Mesenchymal stem cell (in vitro differentiated cells and primary cell): ENCODE measurements around the gene ELK1. TPM values are rescaled to one million over a fixed set of nuclear protein-coding genes. Genes with fewer than 3 reads are reported as not detected.

Experiments
- DNase-seq: peaks from one replicate; pipeline ENCODE4 v3.0.0-alpha.2; 2013
- H2AFZ ChIP-seq: one replicate; pipeline ENCODE4 v1.6.1; 2013; ENCODE audit warnings: low read depth, mild to moderate bottlenecking, control low read depth, inconsistent platforms, low read length, moderate library complexity
- H2AK5ac ChIP-seq: 2 replicates; pipeline ENCODE4 v1.6.1; 2013; ENCODE audit warnings: low read length, moderate library complexity, mild to moderate bottlenecking, inconsistent platforms; ENCODE audit not compliant: severe bottlenecking
- H2BK120ac ChIP-seq: one replicate; pipeline ENCODE4 v1.6.1; 2013; ENCODE audit warnings: low read depth, mild to moderate bottlenecking, inconsistent platforms, low read length, moderate library complexity
- H2BK12ac ChIP-seq, 2 experiments: one replicate each; pipeline ENCODE4 v1.6.1; 2013; ENCODE audit warnings: inconsistent platforms in 2 of 2, low read length in 2 of 2, mild to moderate bottlenecking in 2 of 2, moderate library complexity in 2 of 2, control low read depth in 1 of 2
- H2BK15ac ChIP-seq: one replicate; pipeline ENCODE4 v1.6.1; 2013; ENCODE audit warnings: mild to moderate bottlenecking, low read depth, inconsistent platforms; ENCODE audit not compliant: poor library complexity, severe bottlenecking
- H2BK5ac ChIP-seq: 2 replicates; pipeline ENCODE4 v1.6.1; 2013; ENCODE audit warnings: low read depth, mild to moderate bottlenecking, low read length, control low read depth, inconsistent platforms; ENCODE audit not compliant: poor library complexity, severe bottlenecking
- H3K14ac ChIP-seq, 2 experiments: one replicate each; pipeline ENCODE4 v1.6.1; 2013; ENCODE audit warnings: inconsistent platforms in 2 of 2, low read length in 2 of 2, control low read depth in 1 of 2, mild to moderate bottlenecking in 1 of 2, moderate library complexity in 1 of 2
- H3K18ac ChIP-seq, 2 experiments: one replicate each; pipeline ENCODE4 v1.6.1; 2013; ENCODE audit warnings: inconsistent platforms in 2 of 2, low read length in 2 of 2, control low read depth in 1 of 2, low read depth in 1 of 2, mild to moderate bottlenecking in 1 of 2
- H3K23ac ChIP-seq, 2 experiments: one replicate each; pipeline ENCODE4 v1.6.1; 2013; ENCODE audit warnings: inconsistent platforms in 2 of 2, low read length in 2 of 2, mild to moderate bottlenecking in 2 of 2, moderate library complexity in 2 of 2, control low read depth in 1 of 2
- H3K27ac ChIP-seq: 2 replicates; pipeline ENCODE4 v1.5.1; 2013; ENCODE audit warnings: mild to moderate bottlenecking, moderate library complexity, low read length, control low read depth, inconsistent platforms; ENCODE audit not compliant: poor library complexity, severe bottlenecking
- H3K27me3 ChIP-seq, 2 experiments: 2 replicates each; pipeline versions ENCODE4 v1.6.1 to v1.7.0; 2013; ENCODE audit warnings: low read length in 2 of 2, mild to moderate bottlenecking in 2 of 2, moderate library complexity in 2 of 2, control low read depth in 1 of 2, inconsistent platforms in 1 of 2; ENCODE audit not compliant: control insufficient read depth in 1 of 2, insufficient read depth in 1 of 2
- H3K36me3 ChIP-seq, 2 experiments: 2 replicates each; pipeline versions ENCODE4 v1.6.1 to v1.7.0; 2013; ENCODE audit warnings: low read length in 2 of 2, control low read depth in 1 of 2, inconsistent platforms in 1 of 2, low read depth in 1 of 2, mild to moderate bottlenecking in 1 of 2; ENCODE audit not compliant: insufficient read depth in 2 of 2, control insufficient read depth in 1 of 2
- H3K4ac ChIP-seq, 2 experiments: one replicate each; pipeline ENCODE4 v1.6.1; 2013; ENCODE audit warnings: inconsistent platforms in 2 of 2, low read length in 2 of 2, mild to moderate bottlenecking in 2 of 2, moderate library complexity in 2 of 2, control low read depth in 1 of 2, low read depth in 1 of 2
- H3K4me1 ChIP-seq: 2 replicates; pipeline ENCODE4 v1.6.1; 2013; ENCODE audit warnings: low read depth, low read length, control low read depth; ENCODE audit not compliant: control insufficient read depth, insufficient read depth
- H3K4me2 ChIP-seq: 2 replicates; pipeline ENCODE4 v1.6.1; 2013; ENCODE audit warnings: low read length, mild to moderate bottlenecking, inconsistent platforms; ENCODE audit not compliant: poor library complexity, severe bottlenecking
- H3K4me3 ChIP-seq, 2 experiments: 2 replicates each; pipeline versions ENCODE4 v1.5.1 to v1.7.0; 2013; ENCODE audit warnings: low read length in 2 of 2, mild to moderate bottlenecking in 2 of 2, control low read depth in 1 of 2, low read depth in 1 of 2; ENCODE audit not compliant: insufficient read depth in 1 of 2
- H3K79me1 ChIP-seq: replicated peaks from 2 replicates; pipeline ENCODE4 v1.6.1; 2013; ENCODE audit warnings: mild to moderate bottlenecking, control low read depth, low read length, inconsistent platforms; ENCODE audit not compliant: poor library complexity, severe bottlenecking
- H3K9ac ChIP-seq: 2 replicates; pipeline ENCODE4 v1.7.0; 2013; ENCODE audit warnings: mild to moderate bottlenecking, low read length, moderate library complexity
- H3K9me3 ChIP-seq: 2 replicates; pipeline ENCODE4 v1.7.0; 2013; ENCODE audit warnings: mild to moderate bottlenecking, low read length; ENCODE audit not compliant: control insufficient read depth
- H4K8ac ChIP-seq: one replicate; pipeline ENCODE4 v1.6.1; 2013; ENCODE audit warnings: inconsistent platforms, mild to moderate bottlenecking, low read length, moderate library complexity
- H4K91ac ChIP-seq: one replicate; pipeline ENCODE4 v1.6.1; 2013; ENCODE audit warnings: mild to moderate bottlenecking, low read length, inconsistent platforms
- WGBS: methylation state at CpG from one replicate; pipeline ENCODE4 v1.1.7; 2013; ENCODE audit warnings: mixed read lengths; 5-methylcytosine and 5-hydroxymethylcytosine counted together
- polyA plus RNA-seq, 2 experiments: library from polyadenylated mRNA; stranded (reverse); fragments of 200-250 nt; gene quantifications; one replicate each; pipeline ENCODE4 v1.2.3, GENCODE V29; 2013

The ELK1 gene
- 31.2 TPM for polyA plus RNA-seq (2013, experiment 1 of 2)
- polyA plus RNA-seq (2013, experiment 2 of 2) = 32.3 TPM

- Histone ChIP-seq H3K18ac (peak within 1 kb of the TSS; percentile 83 to 90), H4K8ac (no peak within 1 kb of the TSS), H2BK12ac (no peak within 1 kb of the TSS), H3K4me2 (peak within 1 kb of the TSS; percentile 63), H3K79me1 (peaks cover 1% of the 10 kb centered on the region), H3K23ac (no peak within 1 kb of the TSS), H3K27ac (peak within 1 kb of the TSS; percentile 72), H3K14ac (peak within 1 kb of the TSS in 1 of 2 experiments; percentile 81), H3K9me3 (no peaks in the 10 kb centered on the region), H3K4me1 (peaks cover 11% of the 10 kb centered on the region), H3K27me3 (peaks cover 0 to 3% of the 10 kb centered on the region in 2 experiments), H2BK15ac (peak within 1 kb of the TSS; percentile 28), H2BK120ac (peak within 1 kb of the TSS; percentile 19), H2BK5ac (peak within 1 kb of the TSS; percentile 9), H4K91ac (peak within 1 kb of the TSS; percentile 80), H3K4me3 (peak within 1 kb of the TSS; percentile 80 to 82), H2AK5ac (no peak within 1 kb of the TSS), H3K36me3 (peaks cover 2 to 32% of the 10 kb centered on the region in 2 experiments), H3K9ac (peak within 1 kb of the TSS; percentile 89), H3K4ac (peak within 1 kb of the TSS in 1 of 2 experiments; percentile 75), H2AFZ (peak within 1 kb of the TSS; percentile 27)
- DNase-seq = peak; percentile 99
- under 1% methylated on average over 47 of the region's 65 CpGs for WGBS
Measured at GRCh38 chrX:47650164-47651042, at the start of gene ELK1. Gene ELK1 (minus strand): TSS chrX:47650563. CDS start chrX:47641441, 9,122 bp downstream.

GRCh38 chrX:47697181-47697580 lies 46.8 kb upstream of the ELK1 start:
- Histone ChIP-seq H2AK5ac (no peak overlapping the region), H3K14ac (no peak overlapping the region), H2BK5ac (no peak overlapping the region), H3K4me2 (no peak overlapping the region), H3K18ac (no peak overlapping the region), H3K27me3 (peaks cover 0 to 6% of the 10 kb centered on the region in 2 experiments), H3K9ac (no peak overlapping the region), H3K4ac (no peak overlapping the region), H4K8ac (no peak overlapping the region), H2BK120ac (no peak overlapping the region), H3K4me1 (no peaks in the 10 kb centered on the region), H3K79me1 (no peaks in the 10 kb centered on the region), H3K23ac (no peak overlapping the region), H3K36me3 (no peaks in the 10 kb centered on the region), H3K4me3 (no peak overlapping the region), H2AFZ (no peak overlapping the region), H2BK12ac (no peak overlapping the region), H3K9me3 (peaks cover 6% of the 10 kb centered on the region), H2BK15ac (no peak overlapping the region), H3K27ac (no peak overlapping the region), H4K91ac (no peak overlapping the region)
- WGBS = 80% methylated on average over 1 of the region's 1 CpG
- DNase-seq = no peak

- Histone ChIP-seq H2BK5ac (no peak overlapping the region), H3K14ac (no peak overlapping the region), H2BK15ac (no peak overlapping the region), H3K4ac (no peak overlapping the region), H4K91ac (no peak overlapping the region), H3K4me1 (no peaks in the 10 kb centered on the region), H3K4me2 (no peak overlapping the region), H2AK5ac (no peak overlapping the region), H3K18ac (no peak overlapping the region), H3K4me3 (no peak overlapping the region), H3K27ac (no peak overlapping the region), H3K36me3 (no peaks in the 10 kb centered on the region), H2BK12ac (no peak overlapping the region), H3K9me3 (no peaks in the 10 kb centered on the region), H2AFZ (no peak overlapping the region), H3K23ac (no peak overlapping the region), H2BK120ac (no peak overlapping the region), H3K9ac (no peak overlapping the region), H3K79me1 (no peaks in the 10 kb centered on the region), H3K27me3 (peaks cover 3 to 5% of the 10 kb centered on the region in 2 experiments), H4K8ac (no peak overlapping the region)
- WGBS = 94% methylated on average over 1 of the region's 2 CpGs
- DNase-seq = no peak
Measured at GRCh38 chrX:47690175-47690574, 39.8 kb upstream of the ELK1 start.

GRCh38 chrX:47687263-47687662 lies 36.9 kb upstream of the ELK1 start:
- H3K4ac ChIP-seq = no peak overlapping the region

More at GRCh38 chrX:47687263-47687662, 36.9 kb upstream of the ELK1 start:
- H3K14ac ChIP-seq = no peak overlapping the region
- no peak for DNase-seq
- H2BK12ac ChIP-seq = no peak overlapping the region
- WGBS = 55% methylated on average over 4 of the region's 6 CpGs
- H3K79me1 ChIP-seq = no peaks in the 10 kb centered on the region
- no peak overlapping the region for H3K27ac ChIP-seq
- H2AK5ac ChIP-seq = no peak overlapping the region
- H3K4me3 ChIP-seq = no peak overlapping the region
- no peak overlapping the region for H2BK5ac ChIP-seq
- H3K4me1 ChIP-seq = no peaks in the 10 kb centered on the region
- no peak overlapping the region for H4K8ac ChIP-seq
- no peak overlapping the region for H3K9ac ChIP-seq
- no peaks in the 10 kb centered on the region for H3K9me3 ChIP-seq
- H3K23ac ChIP-seq = no peak overlapping the region
- peaks cover 3 to 5% of the 10 kb centered on the region in 2 experiments for H3K27me3 ChIP-seq
- no peak overlapping the region for H2AFZ ChIP-seq
- H4K91ac ChIP-seq = no peak overlapping the region
- H3K4me2 ChIP-seq = no peak overlapping the region
- H2BK15ac ChIP-seq = no peak overlapping the region
- no peak overlapping the region for H2BK120ac ChIP-seq
- no peak overlapping the region for H3K18ac ChIP-seq
- H3K36me3 ChIP-seq = no peaks in the 10 kb centered on the region
